A549 (cell line): ENCODE measurements around the gene FIBCD1. TPM values are rescaled to one million over a fixed set of nuclear protein-coding genes. Genes with fewer than 3 reads are reported as not detected.

ENCODE experiments used
- ATAC-seq, 2 experiments: fragments of 200-7000 bp in 1 of 2; fragments of >200 bp in 1 of 2; cut with Nextera tagmentation in 1 of 2; cut with Tn5 transposase in 1 of 2; 3 replicates each; pipeline versions ENCODE4 v1.8.0 to v1.9.1; 2018 to 2020; ENCODE audit warnings: mild to moderate bottlenecking in 1 of 2, moderate library complexity in 1 of 2
- CTCF ChIA-PET: fragments of 300-600 bp; sonication (Branson Sonifier 250); formaldehyde crosslinking; extraction: SDS; loops from one replicate; lab custom pipeline; 2021; ENCODE audit warnings: antibody characterized with exemption, inconsistent platforms; lab: Yijun Ruan, JAX
- POLR2A ChIA-PET: fragments of 350-600 bp; formaldehyde crosslinking; extraction: SDS; loops from one replicate; lab custom pipeline; 2021; ENCODE audit warnings: antibody characterized with exemption, inconsistent platforms; lab: Yijun Ruan, JAX
- DNase-seq, 2 experiments: peaks; one replicate each; pipeline versions ENCODE4 v3.0.0 to v3.0.0-alpha.2; 2011 to 2016; ENCODE audit warnings: low read depth in 1 of 2, low spot score in 1 of 2
- FAIRE-seq: peaks from 2 replicates; lab custom pipeline; 2011; peaks lifted over from hg19 to GRCh38; lab: Jason Lieb, UNC
- H3K27ac ChIP-seq, 2 experiments: fragments of >200 bp; sonication (Bioruptor Twin); formaldehyde crosslinking; 3 replicates each; pipeline ENCODE4 v1.5.1; 2016 to 2017
- H3K4me1 ChIP-seq: fragments of >200 bp; sonication (Bioruptor Twin); formaldehyde crosslinking; 3 replicates; pipeline ENCODE4 v1.6.1; 2016
- H3K4me2 ChIP-seq: fragments of >200 bp; sonication (Bioruptor Twin); formaldehyde crosslinking; 3 replicates; pipeline ENCODE4 v1.6.1; 2016
- H3K4me3 ChIP-seq: fragments of >200 bp; sonication (Bioruptor Twin); formaldehyde crosslinking; 3 replicates; pipeline ENCODE4 v1.5.1; 2016
- H3K9me3 ChIP-seq: fragments of >200 bp; sonication (Bioruptor Twin); formaldehyde crosslinking; 3 replicates; pipeline ENCODE4 v1.6.1; 2016
- CHD2 ChIP-seq: fragments of 150-350 bp; IDR thresholded peaks from 2 replicates; pipeline ENCODE4 v1.6.1; 2014; ENCODE audit warnings: low read length; ENCODE audit not compliant: partially characterized antibody
- EHF ChIP-seq: fragments of 250-450 bp; sonication (Bioruptor Pico); IDR thresholded peaks from 2 replicates; pipeline ENCODE4 v1.5.0; 2020; ENCODE audit warnings: mild to moderate bottlenecking
- FOSL2 ChIP-seq, 2 experiments: fragments of 450-650 bp in 1 of 2; fragments of >200 bp in 1 of 2; sonication (Bioruptor Twin) in 1 of 2; formaldehyde crosslinking; IDR thresholded peaks; 2 replicates each; pipeline versions ENCODE4 v1.5.0 to v1.6.1; 2016 to 2020; ENCODE audit warnings: mild to moderate bottlenecking in 1 of 2, moderate library complexity in 1 of 2
- HDAC2 ChIP-seq: fragments of 200-600 bp; sonication (generic); IDR thresholded peaks from 2 replicates; pipeline ENCODE4 v1.6.1; 2016
- HOXA7 ChIP-seq: fragments of 250-450 bp; sonication (Bioruptor Pico); IDR thresholded peaks from 2 replicates; pipeline ENCODE4 v1.5.0; 2020; ENCODE audit warnings: mild to moderate bottlenecking, moderate library complexity
- JUNB ChIP-seq: fragments of >200 bp; sonication (Bioruptor Twin); formaldehyde crosslinking; IDR thresholded peaks from 2 replicates; pipeline ENCODE4 v1.6.1; 2016
- KDM1A ChIP-seq: fragments of 200-600 bp; sonication (generic); IDR thresholded peaks from 2 replicates; pipeline ENCODE4 v1.6.1; 2016; ENCODE audit warnings: low read depth, mild to moderate bottlenecking
- MAFK ChIP-seq: fragments of 450-650 bp; IDR thresholded peaks from 2 replicates; pipeline ENCODE4 v1.6.1; 2014; ENCODE audit not compliant: partially characterized antibody
- NPAS2 ChIP-seq: fragments of 250-450 bp; sonication (Bioruptor Pico); IDR thresholded peaks from 2 replicates; pipeline ENCODE4 v1.8.0; 2022; ENCODE audit warnings: mild to moderate bottlenecking, moderate library complexity, borderline replicate concordance
- RAD21 ChIP-seq, 2 experiments: fragments of >200 bp in 1 of 2; sonication (Bioruptor Twin) in 1 of 2; formaldehyde crosslinking in 1 of 2; IDR thresholded peaks in 1 of 2; conservative IDR thresholded peaks in 1 of 2; 2 replicates in 1 of 2; 3 replicates in 1 of 2; pipeline ENCODE4 v1.6.1; 2012 to 2018; ENCODE audit warnings: inconsistent platforms in 1 of 2
- TP53 ChIP-seq: fragments of 250-450 bp; sonication (Bioruptor Pico); IDR thresholded peaks from 2 replicates; pipeline ENCODE4 v1.5.0; 2021; ENCODE audit warnings: mild to moderate bottlenecking, moderate library complexity
- ZNF302 ChIP-seq: fragments of 250-450 bp; sonication (Bioruptor Pico); IDR thresholded peaks from 2 replicates; pipeline ENCODE4 v1.9.0; 2021; ENCODE audit warnings: inconsistent platforms, mild to moderate bottlenecking, moderate library complexity
- ZSCAN20 ChIP-seq: fragments of 250-450 bp; sonication (Bioruptor Pico); IDR thresholded peaks from 2 replicates; pipeline ENCODE4 v1.8.0; 2022; ENCODE audit warnings: mild to moderate bottlenecking, moderate library complexity
- WGBS: methylation state at CpG from one replicate; pipeline ENCODE4 v1.1.6; 2017; ENCODE audit errors: missing lambda C conversion rate; 5-methylcytosine and 5-hydroxymethylcytosine counted together
- polyA plus RNA-seq, 4 experiments: library from polyadenylated mRNA; depleted of rRNA in 3 of 4; stranded (reverse); fragments of >200 nt; fragmentation: RNase III in 1 of 4; extraction: RNeasy Plus Mini Kit Qiagen cat#74134 plus additional on column Dnase treatment in 1 of 4; gene quantifications; 2 replicates in 3 of 4; 3 replicates in 1 of 4; pipeline ENCODE4 v1.2.3, GENCODE V29; 2011 to 2017
- TF ChIP-seq, protein P1 (sequence below): fragments of 250-450 bp; sonication (Bioruptor Pico); IDR thresholded peaks from 2 replicates; pipeline ENCODE4 v1.5.0; 2020; ENCODE audit warnings: low read depth, mild to moderate bottlenecking, moderate library complexity
- TF ChIP-seq, protein P2 (sequence below): IDR thresholded peaks from 2 replicates; pipeline ENCODE4 v1.6.1; 2012; ENCODE audit warnings: low read depth, borderline replicate concordance
- TF ChIP-seq, protein P3 (sequence below): IDR thresholded peaks from 2 replicates; pipeline ENCODE4 v1.6.1; 2012
- TF ChIP-seq, protein P4 (sequence below): fragments of >200 bp; sonication (Bioruptor Twin); formaldehyde crosslinking; IDR thresholded peaks from 3 replicates; pipeline ENCODE4 v1.6.1; 2016
- TF ChIP-seq, protein P5 (sequence below): fragments of 450-650 bp; IDR thresholded peaks from 2 replicates; pipeline ENCODE4 v1.6.1; 2014; ENCODE audit warnings: antibody characterized with exemption
- TF ChIP-seq, protein P6 (sequence below): fragments of 250-450 bp; sonication (Bioruptor Pico); IDR thresholded peaks from 2 replicates; pipeline ENCODE4 v1.5.0; 2021; ENCODE audit warnings: mild to moderate bottlenecking, moderate library complexity, borderline replicate concordance

FIBCD1 gene
- polyA plus RNA-seq, 2 of the 4 experiments (the other 2 are of a cell fraction): 4.8 to 4.9 TPM

DNA sequence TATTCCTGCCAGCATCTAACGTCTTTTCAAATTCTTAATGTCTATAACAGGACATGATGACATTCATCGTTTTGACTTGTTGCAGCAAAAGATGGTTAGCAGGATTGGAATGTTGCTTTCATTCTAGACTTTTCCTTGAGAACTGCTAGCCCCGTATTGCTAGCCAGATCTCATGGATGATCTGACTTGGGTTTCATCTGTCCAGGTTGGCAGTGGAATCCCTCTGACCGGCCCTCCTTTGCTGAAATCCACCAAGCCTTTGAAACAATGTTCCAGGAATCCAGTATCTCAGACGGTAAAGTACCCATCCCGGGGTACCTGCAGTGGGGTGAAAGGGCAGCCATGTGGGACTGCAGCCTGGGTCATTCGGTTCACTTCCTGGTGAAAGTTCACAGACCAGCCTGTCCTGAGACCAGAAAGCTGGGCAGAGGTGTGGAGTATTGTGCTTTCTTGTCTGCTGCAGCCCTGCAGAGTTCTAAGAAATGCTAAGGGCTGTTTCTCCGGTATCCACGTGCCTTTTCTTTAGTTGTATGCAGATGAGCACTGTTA, 59.1 kb downstream of the FIBCD1 start:
- Histone ChIP-seq H3K4me3 (no peak overlapping the region), H3K4me2 (no peak overlapping the region), H3K4me1 (no peaks in the 10 kb centered on the region), H3K27ac (no peak overlapping the region), H3K9me3 (no peaks in the 10 kb centered on the region)
- FAIRE-seq (no peak), DNase-seq (no peak), ATAC-seq (no peak)
- ChIA-PET POLR2A (no interaction called here), CTCF (interaction anchor here (0.6 to 7.6 kb wide), 7 partner anchors 13 to 173 kb away, joined by 3 to 97 read pairs (median 4); no protein-coding TSS in a partner anchor)
- WGBS: 93% methylated on average over 9 of the region's 9 CpGs
- TF ChIP-seq RAD21 (conservative IDR thresholded peaks at IDR 0.05 in 1 of 2, IDR thresholded peaks at IDR 0.05 in 1 of 2): no peak
- TF ChIP-seq CHD2: no peak
- no peak for TF ChIP-seq EHF (CRISPR knock-in tag)
- no peak for TF ChIP-seq TP53
- TF ChIP-seq, protein P1, sequence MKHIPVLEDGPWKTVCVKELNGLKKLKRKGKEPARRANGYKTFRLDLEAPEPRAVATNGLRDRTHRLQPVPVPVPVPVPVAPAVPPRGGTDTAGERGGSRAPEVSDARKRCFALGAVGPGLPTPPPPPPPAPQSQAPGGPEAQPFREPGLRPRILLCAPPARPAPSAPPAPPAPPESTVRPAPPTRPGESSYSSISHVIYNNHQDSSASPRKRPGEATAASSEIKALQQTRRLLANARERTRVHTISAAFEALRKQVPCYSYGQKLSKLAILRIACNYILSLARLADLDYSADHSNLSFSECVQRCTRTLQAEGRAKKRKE (CRISPR knock-in tag): no peak
- TF ChIP-seq NPAS2 (CRISPR knock-in tag): no peak
- no peak for TF ChIP-seq ZSCAN20 (CRISPR knock-in tag)
- TF ChIP-seq, protein P2, sequence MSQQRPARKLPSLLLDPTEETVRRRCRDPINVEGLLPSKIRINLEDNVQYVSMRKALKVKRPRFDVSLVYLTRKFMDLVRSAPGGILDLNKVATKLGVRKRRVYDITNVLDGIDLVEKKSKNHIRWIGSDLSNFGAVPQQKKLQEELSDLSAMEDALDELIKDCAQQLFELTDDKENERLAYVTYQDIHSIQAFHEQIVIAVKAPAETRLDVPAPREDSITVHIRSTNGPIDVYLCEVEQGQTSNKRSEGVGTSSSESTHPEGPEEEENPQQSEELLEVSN: no peak
- TF ChIP-seq, protein P3, sequence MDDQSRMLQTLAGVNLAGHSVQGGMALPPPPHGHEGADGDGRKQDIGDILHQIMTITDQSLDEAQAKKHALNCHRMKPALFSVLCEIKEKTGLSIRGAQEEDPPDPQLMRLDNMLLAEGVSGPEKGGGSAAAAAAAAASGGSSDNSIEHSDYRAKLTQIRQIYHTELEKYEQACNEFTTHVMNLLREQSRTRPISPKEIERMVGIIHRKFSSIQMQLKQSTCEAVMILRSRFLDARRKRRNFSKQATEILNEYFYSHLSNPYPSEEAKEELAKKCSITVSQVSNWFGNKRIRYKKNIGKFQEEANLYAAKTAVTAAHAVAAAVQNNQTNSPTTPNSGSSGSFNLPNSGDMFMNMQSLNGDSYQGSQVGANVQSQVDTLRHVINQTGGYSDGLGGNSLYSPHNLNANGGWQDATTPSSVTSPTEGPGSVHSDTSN: no peak
- no peak for TF ChIP-seq HDAC2
- TF ChIP-seq MAFK: no peak
- TF ChIP-seq, protein P4, sequence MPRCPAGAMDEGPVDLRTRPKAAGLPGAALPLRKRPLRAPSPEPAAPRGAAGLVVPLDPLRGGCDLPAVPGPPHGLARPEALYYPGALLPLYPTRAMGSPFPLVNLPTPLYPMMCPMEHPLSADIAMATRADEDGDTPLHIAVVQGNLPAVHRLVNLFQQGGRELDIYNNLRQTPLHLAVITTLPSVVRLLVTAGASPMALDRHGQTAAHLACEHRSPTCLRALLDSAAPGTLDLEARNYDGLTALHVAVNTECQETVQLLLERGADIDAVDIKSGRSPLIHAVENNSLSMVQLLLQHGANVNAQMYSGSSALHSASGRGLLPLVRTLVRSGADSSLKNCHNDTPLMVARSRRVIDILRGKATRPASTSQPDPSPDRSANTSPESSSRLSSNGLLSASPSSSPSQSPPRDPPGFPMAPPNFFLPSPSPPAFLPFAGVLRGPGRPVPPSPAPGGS: no peak
- no peak for TF ChIP-seq HOXA7 (CRISPR knock-in tag)
- TF ChIP-seq, protein P5, sequence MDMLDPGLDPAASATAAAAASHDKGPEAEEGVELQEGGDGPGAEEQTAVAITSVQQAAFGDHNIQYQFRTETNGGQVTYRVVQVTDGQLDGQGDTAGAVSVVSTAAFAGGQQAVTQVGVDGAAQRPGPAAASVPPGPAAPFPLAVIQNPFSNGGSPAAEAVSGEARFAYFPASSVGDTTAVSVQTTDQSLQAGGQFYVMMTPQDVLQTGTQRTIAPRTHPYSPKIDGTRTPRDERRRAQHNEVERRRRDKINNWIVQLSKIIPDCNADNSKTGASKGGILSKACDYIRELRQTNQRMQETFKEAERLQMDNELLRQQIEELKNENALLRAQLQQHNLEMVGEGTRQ: no peak
- TF ChIP-seq KDM1A: no peak
- no peak for TF ChIP-seq ZNF302
- TF ChIP-seq JUNB: no peak

DNA sequence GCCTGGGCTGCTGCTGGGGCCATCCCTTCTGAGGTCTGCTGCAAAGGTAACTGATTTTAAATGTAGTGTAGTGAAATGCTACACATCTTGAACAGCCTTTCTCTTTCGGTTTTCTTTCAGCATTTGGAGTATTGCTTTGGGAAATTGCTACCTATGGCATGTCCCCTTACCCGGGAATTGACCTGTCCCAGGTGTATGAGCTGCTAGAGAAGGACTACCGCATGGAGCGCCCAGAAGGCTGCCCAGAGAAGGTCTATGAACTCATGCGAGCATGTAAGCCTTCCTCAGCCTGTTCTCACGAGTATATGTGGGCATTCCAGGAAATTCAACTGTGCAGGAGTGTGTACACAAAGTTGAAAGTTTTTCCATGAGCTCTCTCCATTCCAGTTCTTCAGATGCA, 60.8 kb downstream of the FIBCD1 start:
- no peak for FAIRE-seq
- Histone ChIP-seq H3K4me3 (no peak overlapping the region), H3K27ac (no peak overlapping the region), H3K4me1 (no peaks in the 10 kb centered on the region), H3K9me3 (no peaks in the 10 kb centered on the region), H3K4me2 (no peak overlapping the region)
- CTCF ChIA-PET: interaction anchor here (0.6 to 7.6 kb wide), 7 partner anchors 11 to 121 kb away, joined by 3 to 97 read pairs (median 3); no protein-coding TSS in a partner anchor
- ATAC-seq: no peak
- TF ChIP-seq, protein P6, sequence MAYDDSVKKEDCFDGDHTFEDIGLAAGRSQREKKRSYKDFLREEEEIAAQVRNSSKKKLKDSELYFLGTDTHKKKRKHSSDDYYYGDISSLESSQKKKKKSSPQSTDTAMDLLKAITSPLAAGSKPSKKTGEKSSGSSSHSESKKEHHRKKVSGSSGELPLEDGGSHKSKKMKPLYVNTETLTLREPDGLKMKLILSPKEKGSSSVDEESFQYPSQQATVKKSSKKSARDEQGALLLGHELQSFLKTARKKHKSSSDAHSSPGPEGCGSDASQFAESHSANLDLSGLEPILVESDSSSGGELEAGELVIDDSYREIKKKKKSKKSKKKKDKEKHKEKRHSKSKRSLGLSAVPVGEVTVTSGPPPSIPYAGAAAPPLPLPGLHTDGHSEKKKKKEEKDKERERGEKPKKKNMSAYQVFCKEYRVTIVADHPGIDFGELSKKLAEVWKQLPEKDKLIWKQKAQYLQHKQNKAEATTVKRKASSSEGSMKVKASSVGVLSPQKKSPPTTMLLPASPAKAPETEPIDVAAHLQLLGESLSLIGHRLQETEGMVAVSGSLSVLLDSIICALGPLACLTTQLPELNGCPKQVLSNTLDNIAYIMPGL (CRISPR knock-in tag): no peak
- TF ChIP-seq FOSL2 (IDR thresholded peaks at IDR 0.05): no peak
- no peak for TF ChIP-seq FOSL2 (CRISPR knock-in tag; IDR thresholded peaks at IDR 0.05)
- POLR2A ChIA-PET: interaction anchor here (0.7 kb wide), 1 partner anchor 14 kb away, joined by 3 read pairs; no protein-coding TSS in a partner anchor
- no peak for DNase-seq
- 88% methylated on average over 6 of the region's 6 CpGs for WGBS
